ENCODE results near the gene C2CD2. TPM values are rescaled to one million over a fixed set of nuclear protein-coding genes. Genes with fewer than 3 reads are reported as not detected.

Gene C2CD2
- polyA plus RNA-seq, 1 of the 3 experiments (the other 2 are of a cell fraction) = 9.7 TPM

DNA sequence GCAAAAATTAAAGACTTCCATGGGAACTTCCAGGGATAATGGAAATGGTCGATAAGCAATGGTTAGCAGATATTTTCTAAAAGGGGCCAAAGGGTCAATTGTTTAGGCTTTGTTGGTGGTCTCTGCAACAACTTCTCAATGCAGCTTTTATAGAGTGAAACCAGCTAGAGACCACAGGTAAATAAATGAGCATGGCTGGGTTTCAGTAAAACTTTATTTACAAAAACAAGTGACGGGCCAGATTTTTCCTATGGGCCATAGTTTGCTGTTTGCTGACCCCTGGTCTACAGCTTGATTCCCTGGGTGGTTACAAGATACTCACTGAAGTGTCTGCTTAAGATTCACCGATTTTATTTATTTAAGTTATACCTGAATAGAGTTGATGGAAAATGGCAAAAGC is 52.0 kb downstream of the C2CD2 start:
- Histone ChIP-seq H3K9ac (no peak overlapping the region), H4K20me1 (ENCODE audit: insufficient read depth) (no peaks in the 10 kb centered on the region), H3K4me1 (ENCODE audit: control insufficient read depth in 1 of 2, insufficient read depth in 2 of 2, low read depth in 1 of 2, low read length in 1 of 2) (no peaks in the 10 kb centered on the region), H2AFZ (ENCODE audit: low read depth) (no peak overlapping the region), H3K9me3 (no peaks in the 10 kb centered on the region), H3K79me2 (ENCODE audit: insufficient read depth) (no peaks in the 10 kb centered on the region), H3K27ac (ENCODE audit: low read depth in 2 of 2, low read length in 1 of 2) (no peak overlapping the region), H3K4me3 (ENCODE audit: low read depth in 2 of 2, low read length in 1 of 2) (no peak overlapping the region), H3K9me2 (no peaks in the 10 kb centered on the region), H3F3A (replicated peaks; ENCODE audit: insufficient read depth) (no peaks in the 10 kb centered on the region), H3K36me3 (replicated peaks in 1 of 2; ENCODE audit: control insufficient read depth in 1 of 2, insufficient read depth in 2 of 2, low read length in 1 of 2) (peaks cover 4 to 37% of the 10 kb centered on the region in 2 experiments), H3K27me3 (ENCODE audit: insufficient read depth) (no peaks in the 10 kb centered on the region), H3K4me2 (no peak overlapping the region)
- no peak for DNase-seq
- ChIA-PET POLR2A (interaction anchor here (2.0 kb wide), 1 partner anchor 22 kb away, joined by 4 read pairs; the partner anchor contains the start of gene PRDM15), CTCF (interaction anchor here (0.7 to 0.9 kb wide), 2 partner anchors 10 to 14 kb away, joined by 3 to 4 read pairs; no protein-coding TSS in a partner anchor)
- 92% methylated on average over 3 of the region's 3 CpGs for WGBS (ENCODE audit: low lambda C conversion rate)
- TF ChIP-seq YY1 (IDR thresholded peaks at IDR 0.05; ENCODE audit: low read depth) = no peak
- TF ChIP-seq, protein P1, sequence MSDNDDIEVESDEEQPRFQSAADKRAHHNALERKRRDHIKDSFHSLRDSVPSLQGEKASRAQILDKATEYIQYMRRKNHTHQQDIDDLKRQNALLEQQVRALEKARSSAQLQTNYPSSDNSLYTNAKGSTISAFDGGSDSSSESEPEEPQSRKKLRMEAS (IDR thresholded peaks at IDR 0.05; ENCODE audit: low read depth) = no peak
- TF ChIP-seq, protein P2, sequence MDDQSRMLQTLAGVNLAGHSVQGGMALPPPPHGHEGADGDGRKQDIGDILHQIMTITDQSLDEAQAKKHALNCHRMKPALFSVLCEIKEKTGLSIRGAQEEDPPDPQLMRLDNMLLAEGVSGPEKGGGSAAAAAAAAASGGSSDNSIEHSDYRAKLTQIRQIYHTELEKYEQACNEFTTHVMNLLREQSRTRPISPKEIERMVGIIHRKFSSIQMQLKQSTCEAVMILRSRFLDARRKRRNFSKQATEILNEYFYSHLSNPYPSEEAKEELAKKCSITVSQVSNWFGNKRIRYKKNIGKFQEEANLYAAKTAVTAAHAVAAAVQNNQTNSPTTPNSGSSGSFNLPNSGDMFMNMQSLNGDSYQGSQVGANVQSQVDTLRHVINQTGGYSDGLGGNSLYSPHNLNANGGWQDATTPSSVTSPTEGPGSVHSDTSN (IDR thresholded peaks at IDR 0.05) = no peak
- TF ChIP-seq, protein P3, sequence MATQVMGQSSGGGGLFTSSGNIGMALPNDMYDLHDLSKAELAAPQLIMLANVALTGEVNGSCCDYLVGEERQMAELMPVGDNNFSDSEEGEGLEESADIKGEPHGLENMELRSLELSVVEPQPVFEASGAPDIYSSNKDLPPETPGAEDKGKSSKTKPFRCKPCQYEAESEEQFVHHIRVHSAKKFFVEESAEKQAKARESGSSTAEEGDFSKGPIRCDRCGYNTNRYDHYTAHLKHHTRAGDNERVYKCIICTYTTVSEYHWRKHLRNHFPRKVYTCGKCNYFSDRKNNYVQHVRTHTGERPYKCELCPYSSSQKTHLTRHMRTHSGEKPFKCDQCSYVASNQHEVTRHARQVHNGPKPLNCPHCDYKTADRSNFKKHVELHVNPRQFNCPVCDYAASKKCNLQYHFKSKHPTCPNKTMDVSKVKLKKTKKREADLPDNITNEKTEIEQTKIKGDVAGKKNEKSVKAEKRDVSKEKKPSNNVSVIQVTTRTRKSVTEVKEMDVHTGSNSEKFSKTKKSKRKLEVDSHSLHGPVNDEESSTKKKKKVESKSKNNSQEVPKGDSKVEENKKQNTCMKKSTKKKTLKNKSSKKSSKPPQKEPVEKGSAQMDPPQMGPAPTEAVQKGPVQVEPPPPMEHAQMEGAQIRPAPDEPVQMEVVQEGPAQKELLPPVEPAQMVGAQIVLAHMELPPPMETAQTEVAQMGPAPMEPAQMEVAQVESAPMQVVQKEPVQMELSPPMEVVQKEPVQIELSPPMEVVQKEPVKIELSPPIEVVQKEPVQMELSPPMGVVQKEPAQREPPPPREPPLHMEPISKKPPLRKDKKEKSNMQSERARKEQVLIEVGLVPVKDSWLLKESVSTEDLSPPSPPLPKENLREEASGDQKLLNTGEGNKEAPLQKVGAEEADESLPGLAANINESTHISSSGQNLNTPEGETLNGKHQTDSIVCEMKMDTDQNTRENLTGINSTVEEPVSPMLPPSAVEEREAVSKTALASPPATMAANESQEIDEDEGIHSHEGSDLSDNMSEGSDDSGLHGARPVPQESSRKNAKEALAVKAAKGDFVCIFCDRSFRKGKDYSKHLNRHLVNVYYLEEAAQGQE (IDR thresholded peaks at IDR 0.05; ENCODE audit: low read depth, low read length) = no peak
- no peak for TF ChIP-seq FOXM1 (IDR thresholded peaks at IDR 0.05; ENCODE audit: low read depth)
- TF ChIP-seq GATA2 (CRISPR knock-in tag; IDR thresholded peaks at IDR 0.05) = no peak
- no peak for TF ChIP-seq FOSL2 (IDR thresholded peaks at IDR 0.05; ENCODE audit: borderline replicate concordance, low read depth)
- no peak for TF ChIP-seq GABPA (IDR thresholded peaks at IDR 0.05; ENCODE audit: low read depth)
- no peak for TF ChIP-seq FOXJ3 (CRISPR knock-in tag; IDR thresholded peaks at IDR 0.05)
- no peak for TF ChIP-seq RXRA (IDR thresholded peaks at IDR 0.05; ENCODE audit: borderline replicate concordance, low read depth)
- TF ChIP-seq JUND (IDR thresholded peaks at IDR 0.05) = no peak
- no peak for TF ChIP-seq CHD2 (IDR thresholded peaks at IDR 0.05; ENCODE audit: low read length, partially characterized antibody)
- TF ChIP-seq, protein P4, sequence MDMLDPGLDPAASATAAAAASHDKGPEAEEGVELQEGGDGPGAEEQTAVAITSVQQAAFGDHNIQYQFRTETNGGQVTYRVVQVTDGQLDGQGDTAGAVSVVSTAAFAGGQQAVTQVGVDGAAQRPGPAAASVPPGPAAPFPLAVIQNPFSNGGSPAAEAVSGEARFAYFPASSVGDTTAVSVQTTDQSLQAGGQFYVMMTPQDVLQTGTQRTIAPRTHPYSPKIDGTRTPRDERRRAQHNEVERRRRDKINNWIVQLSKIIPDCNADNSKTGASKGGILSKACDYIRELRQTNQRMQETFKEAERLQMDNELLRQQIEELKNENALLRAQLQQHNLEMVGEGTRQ (IDR thresholded peaks at IDR 0.05; ENCODE audit: borderline replicate concordance, low read depth, low read length) = no peak
- TF ChIP-seq RFX5 (IDR thresholded peaks at IDR 0.05; ENCODE audit: low read length) = no peak
